HEK293 (cell line): Measurements from ENCODE around the gene MITF.

Source experiments
- CTCF ChIA-PET: fragments of 350-600 bp; formaldehyde crosslinking; extraction: SDS; loops from one replicate; lab custom pipeline; 2021; ENCODE audit warnings: antibody characterized with exemption; lab: Yijun Ruan, JAX
- POLR2A ChIA-PET: fragments of 300-600 bp; formaldehyde crosslinking; extraction: SDS; loops from one replicate; lab custom pipeline; 2020; ENCODE audit warnings: antibody characterized with exemption, inconsistent platforms; lab: Yijun Ruan, JAX
- H3K27ac ChIP-seq: fragments of 200-500 bp; sonication (Bioruptor generic); 2 replicates; pipeline ENCODE4 v1.5.1; 2014; ENCODE audit warnings: low read depth, low read length, control low read depth, inconsistent platforms; ENCODE audit errors: extremely low read depth
- H3K36me3 ChIP-seq, 2 experiments: fragments of 200-500 bp in 1 of 2; sonication (Bioruptor generic) in 1 of 2; 1 replicate in 1 of 2; 2 replicates in 1 of 2; pipeline ENCODE4 v1.5.1; 2014 to 2017; ENCODE audit warnings: inconsistent platforms in 2 of 2, low read length in 2 of 2; ENCODE audit not compliant: control insufficient read depth in 2 of 2, insufficient read depth in 1 of 2
- H3K4me1 ChIP-seq: fragments of 200-500 bp; sonication (Bioruptor generic); 2 replicates; pipeline ENCODE4 v1.5.1; 2014; ENCODE audit warnings: mild to moderate bottlenecking, low read length, inconsistent platforms; ENCODE audit not compliant: control insufficient read depth, insufficient read depth
- H3K4me3 ChIP-seq: 2 replicates; pipeline ENCODE4 v1.5.1; 2011; ENCODE audit warnings: low read depth, mild to moderate bottlenecking, control low read depth, low read length, moderate library complexity
- H3K9me3 ChIP-seq: fragments of 200-500 bp; sonication (Bioruptor generic); 2 replicates; pipeline ENCODE4 v1.5.1; 2014; ENCODE audit warnings: low read depth, low read length, inconsistent platforms; ENCODE audit not compliant: control insufficient read depth, insufficient read depth
- FEZF1 ChIP-seq: fragments of 450-650 bp; formaldehyde crosslinking; IDR thresholded peaks from 2 replicates; pipeline ENCODE4 v1.5.1; 2016; ENCODE audit warnings: missing biosample characterization, missing genetic modification characterization
- KLF10 ChIP-seq: fragments of 450-650 bp; IDR thresholded peaks from 2 replicates; pipeline ENCODE4 v1.5.1; 2018; ENCODE audit warnings: missing biosample characterization, mild to moderate bottlenecking, missing genetic modification characterization
- OVOL3 ChIP-seq: fragments of 450-650 bp; formaldehyde crosslinking; IDR thresholded peaks from 2 replicates; pipeline ENCODE4 v1.5.1; 2016; ENCODE audit warnings: missing biosample characterization, missing genetic modification characterization
- PRDM10 ChIP-seq: fragments of 450-650 bp; formaldehyde crosslinking; IDR thresholded peaks from 2 replicates; pipeline ENCODE4 v1.5.1; 2016; ENCODE audit warnings: missing biosample characterization, missing genetic modification characterization
- WT1 ChIP-seq: fragments of 450-650 bp; formaldehyde crosslinking; IDR thresholded peaks from 2 replicates; pipeline ENCODE4 v1.5.1; 2016; ENCODE audit warnings: missing biosample characterization, missing genetic modification characterization
- ZBTB20 ChIP-seq: fragments of 450-650 bp; formaldehyde crosslinking; IDR thresholded peaks from 2 replicates; pipeline ENCODE4 v1.5.1; 2016; ENCODE audit warnings: missing biosample characterization, missing genetic modification characterization
- ZNF112 ChIP-seq: fragments of 450-650 bp; formaldehyde crosslinking; IDR thresholded peaks from 2 replicates; pipeline ENCODE4 v1.5.0; 2017; ENCODE audit warnings: missing biosample characterization, missing genetic modification characterization
- ZNF138 ChIP-seq: fragments of 450-650 bp; formaldehyde crosslinking; IDR thresholded peaks from 2 replicates; pipeline ENCODE4 v1.5.1; 2016; ENCODE audit warnings: missing biosample characterization, missing genetic modification characterization, borderline replicate concordance
- ZNF140 ChIP-seq: fragments of 450-650 bp; formaldehyde crosslinking; IDR thresholded peaks from 2 replicates; pipeline ENCODE4 v1.5.1; 2016; ENCODE audit warnings: missing biosample characterization, missing genetic modification characterization
- ZNF16 ChIP-seq: fragments of 450-650 bp; formaldehyde crosslinking; IDR thresholded peaks from 2 replicates; pipeline ENCODE4 v1.5.1; 2016; ENCODE audit warnings: low read depth, missing biosample characterization, missing genetic modification characterization
- ZNF221 ChIP-seq: fragments of 450-650 bp; formaldehyde crosslinking; IDR thresholded peaks from 2 replicates; pipeline ENCODE4 v1.5.1; 2017; ENCODE audit warnings: missing biosample characterization, missing genetic modification characterization, borderline replicate concordance
- ZNF23 ChIP-seq: fragments of 450-650 bp; formaldehyde crosslinking; IDR thresholded peaks from 2 replicates; pipeline ENCODE4 v1.5.1; 2016; ENCODE audit warnings: missing biosample characterization, missing genetic modification characterization, borderline replicate concordance
- ZNF292 ChIP-seq: fragments of 450-650 bp; formaldehyde crosslinking; IDR thresholded peaks from 2 replicates; pipeline ENCODE4 v1.5.1; 2016; ENCODE audit warnings: low read depth, missing biosample characterization, missing genetic modification characterization, borderline replicate concordance
- ZNF48 ChIP-seq: fragments of 450-650 bp; formaldehyde crosslinking; IDR thresholded peaks from 2 replicates; pipeline ENCODE4 v1.5.1; 2016; ENCODE audit warnings: missing biosample characterization, missing genetic modification characterization
- ZNF76 ChIP-seq: fragments of 450-650 bp; formaldehyde crosslinking; IDR thresholded peaks from 2 replicates; pipeline ENCODE4; 2016; ENCODE audit warnings: low read depth, missing biosample characterization, missing genetic modification characterization, borderline replicate concordance
- ZNF768 ChIP-seq: fragments of 450-650 bp; formaldehyde crosslinking; IDR thresholded peaks from 2 replicates; pipeline ENCODE4 v1.5.1; 2018; ENCODE audit warnings: missing biosample characterization, mild to moderate bottlenecking, missing genetic modification characterization
- ZSCAN18 ChIP-seq: fragments of 450-650 bp; formaldehyde crosslinking; IDR thresholded peaks from 2 replicates; pipeline ENCODE4 v1.5.1; 2016; ENCODE audit warnings: missing biosample characterization, missing genetic modification characterization
- TF ChIP-seq, protein P1 (sequence below): fragments of 450-650 bp; formaldehyde crosslinking; IDR thresholded peaks from 2 replicates; pipeline ENCODE4 v1.5.1; 2016; ENCODE audit warnings: missing biosample characterization, missing genetic modification characterization
- TF ChIP-seq, protein P2 (sequence below): fragments of 450-650 bp; formaldehyde crosslinking; IDR thresholded peaks from 2 replicates; pipeline ENCODE4 v1.5.1; 2016; ENCODE audit warnings: missing biosample characterization, missing genetic modification characterization
- TF ChIP-seq, protein P3 (sequence below): fragments of 450-650 bp; formaldehyde crosslinking; IDR thresholded peaks from 2 replicates; pipeline ENCODE4 v1.5.1; 2016; ENCODE audit warnings: missing biosample characterization, missing genetic modification characterization

The MITF gene

DNA sequence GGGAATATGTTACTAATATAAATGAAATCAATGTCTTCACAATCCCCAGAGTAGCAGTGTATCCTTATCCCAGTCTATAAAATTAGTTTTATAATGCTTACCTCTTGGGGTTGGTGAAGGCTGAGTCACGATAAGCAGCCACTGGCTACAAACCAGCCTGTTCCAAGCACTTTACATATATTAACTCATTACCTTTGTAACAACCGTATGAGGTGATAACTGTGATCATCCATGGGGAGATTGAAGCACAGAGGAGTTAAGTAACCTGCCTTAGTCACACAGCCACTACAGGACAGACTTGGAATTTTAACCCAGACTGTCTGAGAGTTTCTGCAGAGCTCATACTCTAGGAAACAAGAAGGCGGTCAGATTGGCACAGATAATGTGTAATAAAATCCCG is 43.3 kb upstream of the MITF start:
- Histone ChIP-seq H3K36me3 (no peaks in the 10 kb centered on the region), H3K4me1 (no peaks in the 10 kb centered on the region), H3K27ac (no peak overlapping the region), H3K9me3 (no peaks in the 10 kb centered on the region), H3K4me3 (no peak overlapping the region)
- ChIA-PET CTCF (interaction anchor here (0.6 to 6.2 kb wide), 5 partner anchors 29 to 257 kb away, joined by 3 to 49 read pairs (median 3); no protein-coding TSS in a partner anchor), POLR2A (interaction anchor here (1.6 kb wide), 1 partner anchor 43 kb away, joined by 3 read pairs; the partner anchor contains the start of gene MITF)
- no peak for TF ChIP-seq OVOL3
- TF ChIP-seq ZNF16 (tag by site-specific recombination): no peak
- TF ChIP-seq, protein P1, sequence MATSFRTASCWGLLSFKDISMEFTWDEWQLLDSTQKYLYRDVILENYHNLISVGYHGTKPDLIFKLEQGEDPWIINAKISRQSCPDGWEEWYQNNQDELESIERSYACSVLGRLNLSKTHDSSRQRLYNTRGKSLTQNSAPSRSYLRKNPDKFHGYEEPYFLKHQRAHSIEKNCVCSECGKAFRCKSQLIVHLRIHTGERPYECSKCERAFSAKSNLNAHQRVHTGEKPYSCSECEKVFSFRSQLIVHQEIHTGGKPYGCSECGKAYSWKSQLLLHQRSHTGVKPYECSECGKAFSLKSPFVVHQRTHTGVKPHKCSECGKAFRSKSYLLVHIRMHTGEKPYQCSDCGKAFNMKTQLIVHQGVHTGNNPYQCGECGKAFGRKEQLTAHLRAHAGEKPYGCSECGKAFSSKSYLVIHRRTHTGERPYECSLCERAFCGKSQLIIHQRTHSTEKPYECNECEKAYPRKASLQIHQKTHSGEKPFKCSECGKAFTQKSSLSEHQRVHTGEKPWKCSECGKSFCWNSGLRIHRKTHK (tag by site-specific recombination): no peak
- no peak for TF ChIP-seq ZNF23 (tag by site-specific recombination)
- 0 out of 2 replicates have a peak, but pooled peaks have one; percentile 27 for TF ChIP-seq ZNF768 (tag by site-specific recombination)

DNA sequence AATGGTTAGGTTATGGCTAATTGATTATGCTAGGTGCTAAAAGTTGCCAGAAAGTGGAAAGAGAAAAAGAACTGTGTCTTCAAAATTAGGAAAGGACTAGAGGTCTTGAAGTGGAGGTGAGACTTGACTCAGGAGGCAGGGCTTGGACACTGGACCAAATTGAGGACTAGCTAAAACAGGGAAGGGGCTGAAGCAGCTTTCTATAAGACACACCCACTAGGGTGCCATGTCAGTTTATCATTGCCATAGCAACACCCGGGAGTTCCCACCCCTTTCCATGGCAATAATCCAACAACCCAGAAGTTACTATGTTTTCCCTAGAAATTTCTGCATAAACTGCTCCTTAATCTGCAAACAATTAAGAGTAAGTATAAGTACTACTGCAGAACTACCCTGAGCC is 42.9 kb upstream of the MITF start:
- H3K27ac ChIP-seq: no peak overlapping the region
- H3K4me1 ChIP-seq: no peaks in the 10 kb centered on the region
- no peak for TF ChIP-seq ZBTB20 (tag by site-specific recombination)
- TF ChIP-seq PRDM10: no peak
- no peak for TF ChIP-seq FEZF1
- no peak for TF ChIP-seq WT1 (tag by site-specific recombination)
- TF ChIP-seq, protein P2, sequence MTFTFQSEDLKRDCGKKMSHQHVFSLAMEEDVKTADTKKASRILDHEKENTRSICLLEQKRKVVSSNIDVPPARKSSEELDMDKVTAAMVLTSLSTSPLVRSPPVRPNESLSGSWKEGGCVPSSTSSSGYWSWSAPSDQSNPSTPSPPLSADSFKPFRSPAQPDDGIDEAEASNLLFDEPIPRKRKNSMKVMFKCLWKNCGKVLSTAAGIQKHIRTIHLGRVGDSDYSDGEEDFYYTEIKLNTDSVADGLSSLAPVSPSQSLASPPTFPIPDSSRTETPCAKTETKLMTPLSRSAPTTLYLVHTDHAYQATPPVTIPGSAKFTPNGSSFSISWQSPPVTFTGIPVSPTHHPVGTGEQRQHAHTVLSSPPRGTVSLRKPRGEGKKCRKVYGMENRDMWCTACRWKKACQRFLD (tag by site-specific recombination): no peak
- no peak for TF ChIP-seq ZNF140
- no peak for TF ChIP-seq ZNF138 (tag by site-specific recombination)
- TF ChIP-seq ZNF768 (tag by site-specific recombination): no peak
- no peak for TF ChIP-seq ZNF76 (tag by site-specific recombination)
- no peak for TF ChIP-seq ZNF221 (tag by site-specific recombination)
- TF ChIP-seq, protein P3, sequence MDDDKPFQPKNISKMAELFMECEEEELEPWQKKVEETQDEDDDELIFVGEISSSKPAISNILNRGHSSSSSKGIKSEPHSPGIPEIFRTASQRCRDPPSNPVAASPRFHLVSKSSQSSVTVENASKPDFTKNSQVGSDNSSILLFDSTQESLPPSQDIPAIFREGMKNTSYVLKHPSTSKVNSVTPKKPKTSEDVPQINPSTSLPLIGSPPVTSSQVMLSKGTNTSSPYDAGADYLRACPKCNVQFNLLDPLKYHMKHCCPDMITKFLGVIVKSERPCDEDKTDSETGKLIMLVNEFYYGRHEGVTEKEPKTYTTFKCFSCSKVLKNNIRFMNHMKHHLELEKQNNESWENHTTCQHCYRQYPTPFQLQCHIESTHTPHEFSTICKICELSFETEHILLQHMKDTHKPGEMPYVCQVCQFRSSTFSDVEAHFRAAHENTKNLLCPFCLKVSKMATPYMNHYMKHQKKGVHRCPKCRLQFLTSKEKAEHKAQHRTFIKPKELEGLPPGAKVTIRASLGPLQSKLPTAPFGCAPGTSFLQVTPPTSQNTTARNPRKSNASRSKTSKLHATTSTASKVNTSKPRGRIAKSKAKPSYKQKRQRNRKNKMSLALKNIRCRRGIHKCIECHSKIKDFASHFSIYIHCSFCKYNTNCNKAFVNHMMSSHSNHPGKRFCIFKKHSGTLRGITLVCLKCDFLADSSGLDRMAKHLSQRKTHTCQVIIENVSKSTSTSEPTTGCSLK (tag by site-specific recombination): no peak
- no peak for TF ChIP-seq ZNF48 (tag by site-specific recombination)
- no peak for TF ChIP-seq ZNF292 (tag by site-specific recombination)
- no peak for TF ChIP-seq KLF10 (tag by site-specific recombination)
- TF ChIP-seq ZNF112 (tag by site-specific recombination): no peak
- no peak for TF ChIP-seq ZSCAN18 (tag by site-specific recombination)
- ChIA-PET POLR2A (interaction anchor here (1.6 kb wide), 1 partner anchor 43 kb away, joined by 3 read pairs; the partner anchor contains the start of gene MITF), CTCF (interaction anchor here (6.2 kb wide), 1 partner anchor 95 kb away, joined by 35 read pairs; no protein-coding TSS in a partner anchor)
- no peak overlapping the region for H3K4me3 ChIP-seq
- H3K36me3 ChIP-seq: no peaks in the 10 kb centered on the region
- no peaks in the 10 kb centered on the region for H3K9me3 ChIP-seq
